ENCODE data around the gene GAD2.
A peak's percentile ranks its signal among the peaks of the same experiment; 100 is the strongest.
"Not testable (repeated sequence)": the region's sequence is repeated elsewhere in the genome, so short reads cannot be mapped to it uniquely, and the experiment has no call there.

The GAD2 gene

GRCh38 chr10:26318672-26319071 is 102.1 kb downstream of the GAD2 start:
- no peak for DNase-seq (ENCODE audit: low read depth in 2 of 2)

GRCh38 chr10:26323219-26323618 is 106.6 kb downstream of the GAD2 start:
- no peak for DNase-seq (ENCODE audit: low read depth in 2 of 2)

GRCh38 chr10:26326851-26327250 is 110.3 kb downstream of the GAD2 start:
- DNase-seq (ENCODE audit: low read depth in 2 of 2): no peak

GRCh38 chr10:26327811-26328210 is 111.2 kb downstream of the GAD2 start:
- no peak for DNase-seq (ENCODE audit: low read depth in 2 of 2)

GRCh38 chr10:26331371-26331770 is 114.8 kb downstream of the GAD2 start:
- DNase-seq (ENCODE audit: low read depth in 2 of 2): no peak

- DNase-seq (ENCODE audit: low read depth in 2 of 2): no peak
Measured at GRCh38 chr10:26334232-26334931, 117.8 kb downstream of the GAD2 start.

GRCh38 chr10:26334932-26335573 is 118.5 kb downstream of the GAD2 start:
- peak; percentile 43 to 44 for DNase-seq (ENCODE audit: low read depth in 2 of 2)

- DNase-seq (ENCODE audit: low read depth in 2 of 2): no peak
Measured at GRCh38 chr10:26335574-26336093, 119.1 kb downstream of the GAD2 start.

- DNase-seq (ENCODE audit: low read depth in 2 of 2): no peak
Measured at GRCh38 chr10:26336979-26337378, 120.4 kb downstream of the GAD2 start.

GRCh38 chr10:26341701-26342100 is 125.1 kb downstream of the GAD2 start:
- DNase-seq (ENCODE audit: low read depth in 2 of 2): no peak

GRCh38 chr10:26348821-26349417 is 132.3 kb downstream of the GAD2 start:
- DNase-seq (ENCODE audit: low read depth in 2 of 2): not testable (repeated sequence)

Measured in stimulated activated CD4-positive, alpha-beta T cell treated with anti-CD3 and anti-CD28 coated beads, Interleukin-15, amount 100 ng/mL, for 48 hours (primary cell).